GM21529 (cell line): ENCODE measurements around the gene NPIPB13.
"Not testable (repeated sequence)": the region's sequence is repeated elsewhere in the genome, so short reads cannot be mapped to it uniquely, and the experiment has no call there.

ENCODE experiments used
- ATAC-seq: cut with Tn5 transposase; IDR thresholded peaks from one replicate; pipeline ENCODE4 v1.9.1; 2021; ENCODE audit not compliant: unreplicated experiment

Gene NPIPB13

GRCh38 chr16:30248379-30248778 is at the start of gene NPIPB13:
Gene NPIPB13, minus strand, starts transcription at chr16:30248479. Its CDS starts 2,906 bp downstream, at chr16:30245573.
- ATAC-seq: not testable (repeated sequence)

DNA sequence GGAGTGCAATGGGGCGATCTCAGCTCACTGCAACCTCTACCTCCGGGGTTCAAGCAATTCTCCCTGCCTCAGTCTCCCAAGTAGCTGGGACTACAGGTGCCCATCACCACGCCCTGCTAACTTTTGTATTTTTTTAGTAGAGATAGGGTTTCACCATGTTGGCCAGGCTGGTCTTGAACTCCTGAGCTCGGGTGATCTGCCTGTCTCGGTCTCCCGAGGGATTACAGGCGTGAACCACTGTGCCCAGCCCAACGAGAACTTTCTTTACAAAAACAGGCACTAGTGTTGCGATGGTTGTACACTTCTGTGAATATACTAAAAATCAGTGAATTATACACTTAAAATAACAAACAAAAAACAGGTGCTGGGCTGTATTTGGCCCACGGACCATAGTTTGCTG is 34.1 kb upstream of the NPIPB13 start:
- ATAC-seq: not testable (repeated sequence)

GRCh38 chr16:30278523-30278922 is 30.2 kb upstream of the NPIPB13 start:
- ATAC-seq: not testable (repeated sequence)

DNA sequence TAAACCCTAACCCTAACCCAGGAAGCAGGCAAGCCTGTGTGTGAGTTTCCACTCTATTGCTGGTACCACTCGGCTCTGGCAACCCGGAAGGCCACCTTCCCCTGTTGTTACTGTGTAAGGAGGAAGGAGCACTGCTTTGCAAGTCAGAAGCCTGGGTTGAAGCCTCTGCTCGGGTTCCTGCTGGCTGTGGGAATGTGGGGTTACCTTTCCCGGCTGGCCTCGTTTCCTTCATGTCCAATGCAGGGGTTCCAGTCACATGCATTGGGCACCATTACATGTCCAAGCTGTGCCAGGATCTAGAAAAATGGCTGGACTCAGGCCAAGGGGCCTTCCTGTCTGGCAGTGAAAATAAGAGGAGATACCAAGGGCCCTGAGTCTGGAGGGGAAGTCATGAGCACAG is 31.2 kb downstream of the NPIPB13 start:
- not testable (repeated sequence) for ATAC-seq

DNA sequence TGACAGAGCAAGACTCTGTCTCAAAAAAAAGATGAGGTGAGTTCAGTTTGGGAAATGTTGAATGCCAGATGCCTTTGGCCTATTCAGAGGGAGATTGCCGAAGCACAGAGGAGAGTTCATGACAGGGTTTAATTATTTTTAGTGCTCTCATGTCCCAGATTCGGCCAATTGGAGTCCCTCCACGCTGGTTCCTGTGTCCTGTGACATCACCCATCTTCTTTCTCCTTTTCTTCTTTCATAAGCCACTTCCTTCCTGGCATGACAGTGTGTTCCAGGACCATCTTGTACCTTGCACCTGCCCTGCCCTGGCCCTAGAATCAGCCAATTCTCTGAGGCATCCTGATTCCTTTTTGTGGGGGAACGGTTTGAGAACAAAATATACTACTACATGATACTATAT is 36.9 kb downstream of the NPIPB13 start:
- not testable (repeated sequence) for ATAC-seq

DNA sequence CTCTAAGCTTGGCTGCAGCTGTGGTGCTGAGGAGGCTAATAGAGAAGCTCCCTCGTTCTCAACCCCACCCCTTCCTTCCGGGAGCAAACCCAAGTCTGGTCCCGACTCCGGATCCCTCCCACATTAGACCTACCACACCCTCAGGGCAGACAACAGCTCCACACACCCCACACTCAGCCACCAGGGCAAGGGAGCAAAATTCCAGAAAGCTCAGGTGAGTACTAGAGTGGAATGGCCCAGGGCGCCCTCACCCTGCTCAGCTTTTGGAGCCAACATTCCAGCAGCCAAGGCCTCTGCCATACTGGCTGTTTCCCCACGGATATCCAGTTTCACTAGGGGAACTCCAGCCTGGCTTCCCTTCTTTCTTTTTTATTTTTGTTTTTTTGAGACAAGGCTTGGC is 39.2 kb downstream of the NPIPB13 start:
- ATAC-seq: not testable (repeated sequence)

DNA sequence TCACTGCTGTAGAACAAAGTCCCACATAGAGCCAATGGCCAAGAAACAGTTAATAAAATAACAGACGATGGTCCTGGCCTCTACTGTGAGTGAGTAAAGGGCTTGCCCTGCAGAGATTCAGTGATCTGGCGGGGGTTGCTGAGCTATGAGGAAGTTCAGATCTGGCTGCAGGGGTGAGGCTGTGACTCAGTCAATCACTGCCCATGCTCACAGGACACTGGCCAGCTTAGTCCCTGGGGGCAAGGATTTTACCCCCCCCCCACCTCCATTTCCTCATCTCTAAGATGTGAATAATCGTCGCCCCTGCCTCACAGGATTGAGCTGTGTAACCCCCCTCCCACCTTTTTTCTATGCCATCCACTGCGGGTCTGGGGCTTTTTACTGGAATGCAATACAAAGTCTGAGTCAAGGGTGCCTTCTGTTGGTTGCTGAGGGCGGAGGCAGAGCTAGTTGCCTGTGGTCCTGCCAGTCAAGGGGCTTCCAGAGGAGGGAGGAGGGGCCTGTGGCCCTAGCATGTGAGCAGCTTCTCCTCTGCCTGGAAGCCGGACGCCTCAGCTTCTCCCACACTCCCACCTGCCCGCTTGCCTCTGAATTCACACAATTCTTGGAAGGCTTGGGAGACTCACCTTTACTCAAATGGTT is 41.1 kb downstream of the NPIPB13 start:
- not testable (repeated sequence) for ATAC-seq

DNA sequence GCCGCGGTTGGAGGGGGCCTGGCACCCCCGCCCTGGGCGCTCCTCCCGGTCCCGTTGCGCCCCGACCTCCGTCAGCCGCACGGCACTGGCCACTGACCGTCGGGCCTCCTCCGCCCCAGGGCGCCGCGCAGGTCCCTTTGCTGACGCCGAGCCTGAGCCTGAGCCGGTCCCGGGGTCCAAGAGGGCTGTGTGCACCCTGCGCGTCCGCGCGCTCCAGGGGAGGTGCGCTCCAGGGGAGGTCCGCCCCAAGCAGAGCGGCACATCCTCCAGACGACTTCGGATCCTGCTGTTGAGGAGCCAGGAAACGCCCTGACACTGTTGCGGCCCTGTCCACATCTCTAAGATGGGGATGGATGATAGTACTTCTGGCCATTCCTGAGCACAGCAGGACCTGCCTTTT is 42.0 kb downstream of the NPIPB13 start:
- ATAC-seq: not testable (repeated sequence)

DNA sequence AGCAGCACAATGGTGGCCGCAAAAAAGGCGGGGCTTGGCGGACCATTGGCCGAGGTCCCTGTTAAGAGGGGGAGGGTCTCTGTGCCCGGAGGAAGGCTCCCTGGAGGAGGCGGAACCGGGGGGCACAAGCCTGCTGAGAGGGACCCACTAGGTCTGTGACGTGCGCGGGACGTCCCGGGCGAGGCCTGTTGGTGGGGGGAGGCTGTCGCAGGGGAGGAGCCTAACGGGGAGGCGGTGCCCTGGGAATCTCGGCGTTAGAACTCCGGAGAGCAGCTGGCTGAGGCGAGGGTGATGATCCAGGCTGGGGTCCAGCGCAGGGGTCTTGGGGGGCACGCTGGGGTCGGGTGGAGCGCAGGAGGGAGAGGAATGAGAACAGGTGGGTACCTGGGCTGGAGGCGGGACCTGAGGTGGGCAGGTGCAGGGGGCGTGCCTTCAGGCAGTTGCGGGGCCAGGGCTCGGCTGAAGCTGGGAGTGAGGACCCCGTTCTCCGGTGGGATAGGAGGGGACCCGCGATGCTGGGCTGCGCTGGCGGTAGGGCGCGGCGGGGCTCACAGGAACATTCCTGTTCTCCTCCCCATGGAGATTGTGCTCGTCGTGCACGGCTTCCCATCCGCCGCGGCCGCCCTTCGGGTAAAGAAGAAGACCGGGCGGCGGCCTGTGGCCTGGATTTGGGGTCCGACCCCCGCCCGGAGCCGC is 42.6 kb downstream of the NPIPB13 start:
- ATAC-seq: not testable (repeated sequence)

DNA sequence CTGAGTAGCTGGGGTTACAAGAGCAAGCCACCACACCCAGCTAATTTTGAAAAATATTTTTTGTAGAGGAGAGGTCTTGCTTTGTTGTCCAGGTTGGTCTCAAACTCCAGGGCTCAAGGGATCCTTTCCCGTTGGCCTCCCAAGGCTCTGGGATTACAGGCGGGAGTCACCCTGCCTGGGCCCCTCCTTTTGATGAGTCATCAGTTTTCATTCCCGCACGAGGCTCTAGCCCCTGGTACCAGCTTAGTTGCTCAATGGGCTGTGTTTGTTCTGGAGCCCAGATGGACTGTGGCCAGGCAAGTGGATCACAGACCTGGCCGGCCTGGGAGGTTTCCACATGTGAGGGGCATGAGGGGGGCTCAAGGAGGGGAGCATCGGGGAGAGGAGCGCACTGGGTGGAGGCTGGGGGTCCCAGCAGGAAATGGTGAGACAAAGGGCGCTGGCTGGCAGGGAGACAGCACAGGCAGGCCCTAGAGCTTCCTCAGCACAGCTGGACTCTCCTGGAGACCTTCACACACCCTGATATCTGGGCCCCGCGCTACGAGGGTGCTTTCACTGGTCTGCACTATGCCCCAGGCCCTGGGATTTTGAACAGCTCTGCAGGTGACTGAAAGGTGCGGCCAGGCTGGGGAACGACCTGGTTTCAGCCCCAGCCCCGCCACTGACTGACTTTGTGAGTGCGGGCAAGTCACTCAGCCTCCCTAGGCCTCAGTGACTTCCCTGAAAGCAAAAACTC is 48.5 kb downstream of the NPIPB13 start:
- not testable (repeated sequence) for ATAC-seq

GRCh38 chr16:30199049-30199448 is 49.2 kb downstream of the NPIPB13 start, which contains the start of gene SULT1A3:
Gene SULT1A3, plus strand, starts transcription at chr16:30199255. Its CDS starts 1,474 bp downstream, at chr16:30200729.
- ATAC-seq: not testable (repeated sequence)
